HepG2 (cell line): ENCODE measurements around the gene NMT2. TPM values are rescaled to one million over a fixed set of nuclear protein-coding genes. Genes with fewer than 3 reads are reported as not detected.
A peak's percentile ranks its signal among the peaks of the same experiment; 100 is the strongest.

Experiments used
- AGO2 ChIP-seq: fragments of 200-400 bp; formaldehyde crosslinking; optimal IDR thresholded peaks from 2 replicates; pipeline ENCODE3; 2017; ENCODE audit warnings: mild to moderate bottlenecking, low read depth, low read length, moderate library complexity
- CBFB ChIP-seq: sonication (generic); formaldehyde crosslinking; IDR thresholded peaks from 2 replicates; pipeline ENCODE4 v1.4.0; 2020; ENCODE audit warnings: missing genetic modification reagents
- ELF1 ChIP-seq: sonication (generic); formaldehyde crosslinking; IDR thresholded peaks from 2 replicates; pipeline ENCODE4 v1.4.0; 2020; ENCODE audit warnings: missing genetic modification reagents
- GATA4 ChIP-seq: sonication (generic); IDR thresholded peaks from 2 replicates; pipeline ENCODE4 v1.6.1; 2016; ENCODE audit warnings: antibody characterized with exemption, low read depth, borderline replicate concordance
- IRF1 ChIP-seq: sonication (generic); formaldehyde crosslinking; IDR thresholded peaks from 2 replicates; pipeline ENCODE4 v1.4.0; 2020; ENCODE audit warnings: low read depth, mild to moderate bottlenecking, missing genetic modification reagents
- KDM5B ChIP-seq: sonication (generic); formaldehyde crosslinking; IDR thresholded peaks from 2 replicates; pipeline ENCODE4 v1.4.0; 2020; ENCODE audit warnings: missing genetic modification reagents, mild to moderate bottlenecking, borderline replicate concordance
- KDM6A ChIP-seq: IDR thresholded peaks from 2 replicates; pipeline ENCODE4 v1.6.1; 2016; ENCODE audit warnings: low read depth
- KLF16 ChIP-seq, 2 experiments: sonication (generic) in 1 of 2; formaldehyde crosslinking in 1 of 2; IDR thresholded peaks; 2 replicates each; pipeline versions ENCODE4 v1.6.1 to v1.8.0; 2016 to 2023; ENCODE audit warnings: missing genetic modification reagents in 2 of 2, missing compliant biosample characterization in 1 of 2
- MIER3 ChIP-seq: IDR thresholded peaks from 2 replicates; pipeline ENCODE4 v1.6.1; 2016; ENCODE audit warnings: missing compliant biosample characterization, borderline replicate concordance
- NR2C2 ChIP-seq: sonication (generic); formaldehyde crosslinking; IDR thresholded peaks from 2 replicates; pipeline ENCODE4 v1.4.0; 2020; ENCODE audit warnings: missing genetic modification reagents, mild to moderate bottlenecking, moderate library complexity, borderline replicate concordance
- PRDM15 ChIP-seq: sonication (generic); formaldehyde crosslinking; IDR thresholded peaks from 2 replicates; pipeline ENCODE4 v1.4.0; 2020; ENCODE audit warnings: missing genetic modification reagents
- SNAPC5 ChIP-seq: sonication (generic); formaldehyde crosslinking; IDR thresholded peaks from 2 replicates; pipeline ENCODE4 v1.8.1; 2023; ENCODE audit warnings: mild to moderate bottlenecking, missing genetic modification reagents, borderline replicate concordance
- YEATS4 ChIP-seq: sonication (generic); formaldehyde crosslinking; IDR thresholded peaks from 2 replicates; pipeline ENCODE4 v1.4.0; 2020; ENCODE audit warnings: missing genetic modification reagents, borderline replicate concordance
- ZBTB26 ChIP-seq: IDR thresholded peaks from 2 replicates; pipeline ENCODE4 v1.6.1; 2016; ENCODE audit warnings: missing compliant biosample characterization, missing genetic modification reagents, borderline replicate concordance
- ZBTB44 ChIP-seq: sonication (generic); formaldehyde crosslinking; IDR thresholded peaks from 2 replicates; pipeline ENCODE4 v1.4.0; 2020; ENCODE audit warnings: missing genetic modification reagents
- ZBTB7A ChIP-seq: sonication (generic); formaldehyde crosslinking; IDR thresholded peaks from 2 replicates; pipeline ENCODE4 v1.8.0; 2022; ENCODE audit warnings: mild to moderate bottlenecking, missing genetic modification reagents
- ZKSCAN1 ChIP-seq: fragments of 150-350 bp; IDR thresholded peaks from 2 replicates; pipeline ENCODE4 v1.6.1; 2014; ENCODE audit warnings: low read length
- ZMAT5 ChIP-seq: sonication (generic); formaldehyde crosslinking; IDR thresholded peaks from 2 replicates; pipeline ENCODE4 v1.5.0; 2020; ENCODE audit warnings: mild to moderate bottlenecking, low read depth, missing genetic modification reagents, borderline replicate concordance
- ZNF230 ChIP-seq: sonication (generic); formaldehyde crosslinking; IDR thresholded peaks from 2 replicates; pipeline ENCODE4 v1.4.0; 2020; ENCODE audit warnings: mild to moderate bottlenecking, missing genetic modification reagents
- ZNF577 ChIP-seq: sonication (generic); formaldehyde crosslinking; IDR thresholded peaks from 2 replicates; pipeline ENCODE4 v1.4.0; 2020; ENCODE audit warnings: mild to moderate bottlenecking, low read depth, missing genetic modification reagents, borderline replicate concordance
- ZSCAN30 ChIP-seq: sonication (generic); formaldehyde crosslinking; IDR thresholded peaks from 2 replicates; pipeline ENCODE4 v1.5.0; 2020; ENCODE audit warnings: mild to moderate bottlenecking, missing genetic modification reagents
- polyA plus RNA-seq, 8 experiments: library from polyadenylated mRNA; depleted of rRNA in 3 of 8; stranded (reverse) in 7 of 8; unstranded in 1 of 8; fragments of >200 nt; fragmentation: Illumina TruSeq in 4 of 8; extraction: Trizol in 4 of 8; gene quantifications; 2 replicates each; pipeline versions ENCODE4 v1.2.1 to v1.2.3, GENCODE V29; 2011 to 2016; ENCODE audit warnings: low read depth in 4 of 8, missing spikeins in 1 of 8, mixed read lengths in 1 of 8; ENCODE audit not compliant: insufficient read depth in 1 of 8
- total RNA-seq, 5 experiments: library from RNA; depleted of rRNA; stranded (reverse); fragments of >200 nt; fragmentation: Illumina TruSeq; extraction: Trizol; gene quantifications; 2 replicates each; pipeline ENCODE4 v1.2.3, GENCODE V29; 2016; ENCODE audit warnings: low read depth in 1 of 5

The NMT2 gene
- total and polyA plus RNA-seq, 2 of the 13 experiments (the other 11 are each of a cell fraction or from before 2014, with no cell fraction given) = 10.1 to 23.8 TPM

GRCh38 chr10:15097011-15097812 is 71.3 kb downstream of the NMT2 start, which contains the start of gene RPP38 (continued):
- TF ChIP-seq ZNF577 (CRISPR knock-in tag) (no peak), ZSCAN30 (CRISPR knock-in tag) (peak; percentile 36), ZMAT5 (CRISPR knock-in tag) (no peak), PRDM15 (CRISPR knock-in tag) (peak; percentile 92), ZBTB26 (CRISPR knock-in tag) (peak; percentile 16; the same call in 1 of the 2 replicates), ZKSCAN1 (no peak), ZNF230 (CRISPR knock-in tag) (peak; percentile 87), MIER3 (CRISPR knock-in tag) (peak; percentile 38; the same call in 1 of the 2 replicates), ELF1 (CRISPR knock-in tag) (peak; percentile 62; the same call in 1 of the 2 replicates), GATA4 (no peak; the same call in 1 of the 2 replicates), ZBTB7A (CRISPR knock-in tag) (no peak), AGO2 (peak; percentile 94), SNAPC5 (peak; percentile 91; the same call in 1 of the 2 replicates), NR2C2 (peak; percentile 83), CBFB (peak; percentile 22; the same call in 1 of the 2 replicates), IRF1 (peak; percentile 19; the same call in 1 of the 2 replicates), KLF16 (CRISPR knock-in tag; IDR thresholded peaks at IDR 0.05) (peak in 1 of 2 experiments; percentile 57; a peak in 2 of 4 replicates), YEATS4 (CRISPR knock-in tag) (peak; percentile 97), KDM6A (CRISPR knock-in tag) (no peak), ZBTB44 (CRISPR knock-in tag) (no peak), KDM5B (CRISPR knock-in tag) (peak; percentile 97)
